CD4-positive, alpha-beta T cell treated with Interleukin-17A for 1 hour (primary cell): Measurements from ENCODE around the gene MOB3C.
"Not testable (repeated sequence)": the region's sequence is repeated elsewhere in the genome, so short reads cannot be mapped to it uniquely, and the experiment has no call there.

ENCODE experiments used
- DNase-seq: peaks from one replicate; pipeline ENCODE4 v3.0.0-alpha.2; 2020

Gene MOB3C

DNA sequence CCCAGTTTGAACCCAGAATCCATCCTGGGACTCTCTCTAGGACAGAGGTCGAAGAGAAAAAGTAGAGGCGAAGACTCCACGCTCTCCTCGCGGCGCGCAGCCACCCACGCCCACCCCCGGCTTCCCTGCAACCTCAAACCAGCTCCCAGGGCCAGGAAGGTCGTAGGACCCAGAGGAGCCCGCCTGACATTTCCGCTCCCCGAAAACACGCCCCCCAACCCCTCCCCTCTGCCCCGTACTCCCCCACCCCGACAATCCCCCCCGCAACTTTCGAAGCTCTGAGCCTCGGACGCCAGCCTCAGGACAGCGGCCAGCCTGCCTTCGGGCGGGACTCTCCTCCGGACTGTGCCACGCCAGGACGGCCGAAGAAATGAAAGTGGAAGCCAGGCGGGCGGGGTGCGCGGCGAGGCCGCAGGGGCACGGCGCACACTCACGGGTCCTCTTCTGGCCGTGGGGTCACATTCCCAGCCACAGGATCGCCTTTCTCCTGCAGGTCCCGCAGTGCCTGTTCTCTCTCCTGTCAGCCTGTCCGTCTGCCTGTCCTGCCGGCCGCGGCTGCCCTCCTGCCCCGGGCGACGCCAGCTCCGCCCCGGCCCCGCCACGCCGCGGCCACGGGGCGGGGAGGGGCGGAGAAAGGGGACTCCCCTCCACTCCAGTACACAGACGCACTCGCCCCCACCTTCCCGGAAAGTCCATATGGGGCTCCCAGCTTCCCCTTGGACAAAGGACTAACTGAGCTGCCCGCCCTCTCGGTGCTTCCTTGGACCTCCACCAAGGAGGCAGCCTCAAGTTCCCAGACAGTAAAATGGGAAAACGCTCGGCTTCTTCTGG, at the start of gene MOB3C:
Gene MOB3C (minus strand): TSS at position 535 of the 831 bp plus-strand sequence. CDS start 3,490 bp downstream, outside the sequence.
- peak; percentile 73 for DNase-seq

DNA sequence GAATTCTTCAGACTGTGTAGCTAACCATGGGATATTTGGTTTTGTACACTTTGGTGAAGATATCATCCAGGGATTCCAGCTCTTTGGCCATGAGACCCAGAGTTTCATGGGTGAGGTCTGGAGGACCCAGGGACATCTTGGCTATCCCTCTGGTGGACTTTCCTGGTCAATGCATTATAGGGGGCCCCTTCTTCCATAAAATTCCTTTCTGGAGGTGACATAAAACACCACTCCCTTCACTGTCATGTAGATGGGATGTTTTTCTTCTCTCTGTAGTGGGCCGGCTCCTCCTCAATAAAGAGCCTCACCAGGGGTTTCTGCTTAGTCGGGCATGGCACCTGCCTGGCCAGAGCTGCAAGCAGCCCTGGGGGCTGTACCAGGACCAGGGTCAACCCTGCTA, 49.4 kb upstream of the MOB3C start:
- DNase-seq = no peak

DNA sequence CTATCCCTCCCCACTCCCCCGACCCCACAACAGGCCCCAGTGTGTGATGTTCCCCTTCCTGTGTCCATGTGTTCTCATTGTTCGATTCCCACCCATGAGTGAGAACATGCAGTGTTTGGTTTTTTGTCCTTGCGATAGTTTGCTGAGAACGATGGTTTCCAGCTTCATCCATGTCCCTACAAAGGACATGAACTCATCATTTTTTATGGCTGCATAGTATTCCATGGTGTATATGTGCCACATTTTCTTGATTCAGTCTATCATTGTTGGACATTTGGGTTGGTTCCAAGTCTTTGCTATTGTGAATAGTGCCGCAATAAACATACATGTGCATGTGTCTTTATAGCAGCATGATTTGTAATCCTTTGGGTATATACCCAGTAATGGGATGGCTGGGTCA, 46.3 kb upstream of the MOB3C start:
- DNase-seq = not testable (repeated sequence)

DNA sequence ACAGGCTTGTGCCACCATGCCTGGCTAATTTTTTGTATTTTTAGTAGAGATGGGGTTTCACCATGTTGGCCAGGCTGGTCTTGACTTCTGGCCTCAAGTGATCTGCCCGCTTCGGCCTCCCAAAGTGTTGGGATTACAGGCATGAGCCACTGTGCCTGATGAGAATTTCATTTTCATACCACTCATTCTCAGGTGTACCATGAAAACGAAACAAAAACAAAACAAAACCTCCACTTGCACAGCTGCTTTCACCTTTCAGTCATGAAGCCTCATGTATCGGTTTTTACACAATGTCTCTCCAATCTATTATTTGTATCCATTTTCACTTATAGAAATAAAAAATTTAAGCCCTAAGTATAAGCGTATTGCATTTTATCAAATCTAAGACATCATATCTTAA, 43.5 kb upstream of the MOB3C start:
- DNase-seq = not testable (repeated sequence)

DNA sequence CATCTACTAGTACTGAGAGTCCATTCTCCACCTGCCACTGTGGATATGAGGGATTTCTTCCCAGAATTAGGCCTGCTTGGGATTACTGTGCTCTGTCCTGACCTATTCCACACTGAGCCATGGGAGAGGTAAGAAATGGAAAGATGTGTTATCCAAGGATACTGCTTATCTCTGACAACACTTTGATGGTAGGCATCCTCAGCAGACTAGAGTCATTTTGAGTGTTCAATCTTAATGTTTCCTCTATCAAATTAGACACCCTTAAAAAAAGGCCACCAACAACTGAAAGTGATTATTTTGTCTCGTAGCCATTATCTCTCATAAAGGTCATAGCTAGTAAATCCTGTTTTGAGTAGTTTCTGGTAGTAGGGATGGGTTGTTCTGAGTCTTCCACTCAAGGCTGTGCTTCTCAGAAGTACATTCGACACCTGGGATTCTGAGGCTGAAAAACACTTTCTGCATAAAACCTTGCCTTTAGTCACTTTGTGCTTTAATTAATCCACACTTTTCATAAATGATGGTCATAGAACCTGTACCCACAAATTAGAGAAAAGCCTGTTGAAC, 42.8 kb upstream of the MOB3C start:
- DNase-seq = no peak

DNA sequence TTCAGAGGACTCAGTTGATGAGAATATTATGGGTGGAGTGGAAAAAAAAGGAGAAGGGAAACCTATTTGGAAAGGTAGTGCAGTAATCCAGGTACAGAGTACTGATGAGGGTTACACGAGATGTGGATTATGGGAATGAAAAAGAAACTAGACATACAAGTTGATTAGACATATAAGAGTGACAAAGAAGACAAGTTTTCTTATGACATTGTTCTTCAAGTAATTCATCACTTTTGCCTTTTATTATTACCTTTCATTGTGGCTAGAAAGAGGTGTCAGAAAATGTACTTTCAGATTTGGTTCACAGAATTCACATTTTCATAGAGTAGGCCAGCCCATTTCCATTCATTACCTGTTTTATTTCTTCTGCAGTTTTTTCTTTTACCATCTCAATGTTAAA, 41.2 kb upstream of the MOB3C start:
- no peak for DNase-seq

DNA sequence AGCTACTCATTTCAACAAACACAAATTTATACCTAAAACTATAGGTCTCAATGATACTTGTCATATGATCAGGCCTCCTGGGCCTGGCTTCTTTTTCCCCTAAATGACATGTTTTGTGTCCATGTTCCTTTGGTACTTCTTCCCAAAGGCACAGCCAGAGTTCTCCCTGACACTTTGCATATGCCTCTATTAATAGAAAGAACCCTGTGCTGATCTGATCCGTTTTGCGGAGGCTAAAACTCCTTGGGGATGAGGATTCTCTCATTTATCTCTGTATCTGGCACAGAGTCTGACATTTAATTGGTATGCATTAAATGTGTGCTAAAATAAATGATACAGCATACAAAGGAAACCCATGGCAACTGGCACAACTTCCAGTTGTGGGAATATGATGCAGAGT, 40.0 kb upstream of the MOB3C start:
- DNase-seq = no peak

DNA sequence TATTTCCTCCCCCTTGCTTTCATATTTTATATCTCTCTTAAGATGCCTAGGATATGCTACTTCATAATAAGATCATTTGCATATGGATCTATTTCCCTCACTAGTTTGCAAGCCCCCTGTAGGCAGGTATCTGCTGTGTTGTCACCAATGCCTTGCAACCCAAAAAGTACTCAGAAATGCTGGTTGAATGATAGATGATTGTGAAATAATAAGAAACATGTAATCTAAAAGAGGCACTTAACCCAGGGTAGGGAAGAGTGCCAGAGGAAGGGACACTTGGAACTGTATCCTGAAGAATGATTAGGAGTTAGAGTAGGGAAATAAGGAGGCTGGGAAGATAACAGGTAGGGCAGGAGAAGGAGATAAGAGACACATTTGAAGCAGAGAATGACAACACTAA, 39.2 kb upstream of the MOB3C start:
- DNase-seq = no peak

DNA sequence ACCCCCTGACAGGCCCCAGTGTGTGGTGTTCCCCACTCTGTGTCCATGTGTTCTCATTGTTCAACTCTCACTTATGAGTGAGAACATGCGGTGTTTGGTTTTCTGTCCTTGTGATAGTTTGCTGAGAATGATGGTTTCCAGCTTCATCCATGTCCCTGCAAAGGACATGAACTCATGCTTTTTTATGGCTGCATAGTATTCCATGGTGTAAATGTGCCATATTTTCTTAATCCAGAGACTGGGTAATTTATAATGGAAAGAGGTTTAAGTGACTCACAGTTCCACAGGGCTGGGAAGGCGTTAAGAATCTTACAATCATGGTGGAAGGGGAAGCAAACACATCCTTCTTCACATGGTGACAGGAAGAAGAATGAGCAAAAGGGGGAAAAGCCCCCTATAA, 38.1 kb upstream of the MOB3C start:
- not testable (repeated sequence) for DNase-seq

DNA sequence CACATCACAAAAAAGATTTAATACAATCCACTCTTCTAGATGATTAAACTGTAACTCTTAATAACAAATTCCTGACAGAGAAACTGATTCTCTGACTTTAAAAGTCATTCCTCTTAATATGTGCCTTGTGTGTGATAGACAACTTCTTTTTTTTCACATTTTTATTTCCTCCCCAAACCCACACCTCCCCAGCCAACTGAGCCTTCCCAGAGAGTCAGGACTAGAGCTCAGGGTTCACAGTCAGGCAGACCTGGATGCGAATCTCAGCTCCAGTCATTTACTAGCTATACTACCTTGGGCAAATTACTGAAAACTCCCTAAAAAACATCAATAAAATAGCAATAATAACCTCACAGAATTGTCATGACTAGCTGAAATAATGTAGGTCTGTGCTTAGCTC, 37.4 kb upstream of the MOB3C start:
- no peak for DNase-seq

DNA sequence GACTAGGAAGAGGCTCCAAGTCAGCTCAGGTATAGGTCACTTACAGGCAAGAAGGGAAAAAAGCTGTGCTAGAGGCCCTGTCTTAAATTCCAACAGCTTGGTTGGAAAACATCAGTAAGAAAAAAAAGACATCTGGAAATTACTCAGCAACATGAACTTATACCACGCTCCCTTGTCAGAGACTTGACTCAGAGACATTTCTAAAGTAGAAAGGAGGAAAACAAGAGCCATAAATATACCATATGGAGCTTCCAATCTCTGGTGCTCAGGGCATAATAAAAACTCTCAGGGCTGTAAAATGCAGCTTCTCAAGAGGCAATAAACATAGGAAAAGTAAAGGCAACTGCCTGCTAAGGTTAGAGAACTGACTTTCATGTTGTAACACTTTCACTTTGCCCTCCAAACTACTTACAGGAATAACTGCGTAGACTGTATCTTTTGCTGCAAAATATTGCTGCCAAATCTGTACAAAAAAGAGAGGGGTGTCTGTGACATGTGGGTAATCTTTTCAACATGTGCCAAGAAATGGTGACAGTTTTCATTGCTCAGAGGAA, 36.9 kb upstream of the MOB3C start:
- no peak for DNase-seq

DNA sequence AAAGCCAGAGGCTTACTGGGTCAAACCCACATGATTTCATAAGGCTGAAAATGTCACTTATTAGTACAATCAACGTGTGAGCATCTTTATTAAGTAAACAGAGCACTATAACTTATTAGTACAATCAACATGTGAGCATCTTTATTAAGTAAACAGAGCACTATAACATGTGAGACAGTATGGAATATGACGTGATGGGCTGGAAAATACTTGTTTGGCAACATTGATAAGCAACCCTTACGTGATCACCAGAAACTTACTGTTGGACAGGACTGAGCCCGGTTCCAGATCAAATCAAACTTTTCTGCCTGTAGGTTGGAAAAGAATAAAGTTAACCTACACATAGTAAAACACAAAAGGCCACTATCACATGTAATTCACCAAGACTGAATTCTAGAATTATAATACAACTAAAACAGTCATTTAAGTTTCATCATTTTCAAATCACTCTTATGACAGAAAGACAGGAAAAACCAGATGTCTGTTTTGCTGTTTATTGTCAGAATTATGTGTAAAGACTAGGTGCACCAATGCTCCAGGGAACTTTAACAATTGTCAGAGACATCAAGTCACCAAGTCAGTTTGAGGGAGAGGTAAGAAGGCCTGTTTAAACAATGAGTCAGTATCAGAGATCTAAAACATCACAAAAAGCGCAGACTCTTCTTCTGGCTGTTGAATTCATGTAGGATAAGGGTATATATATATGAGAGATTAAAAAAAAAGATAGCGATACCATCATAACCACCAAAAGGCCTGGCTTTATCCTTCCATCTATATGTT, 35.9 kb upstream of the MOB3C start:
- DNase-seq = no peak

DNA sequence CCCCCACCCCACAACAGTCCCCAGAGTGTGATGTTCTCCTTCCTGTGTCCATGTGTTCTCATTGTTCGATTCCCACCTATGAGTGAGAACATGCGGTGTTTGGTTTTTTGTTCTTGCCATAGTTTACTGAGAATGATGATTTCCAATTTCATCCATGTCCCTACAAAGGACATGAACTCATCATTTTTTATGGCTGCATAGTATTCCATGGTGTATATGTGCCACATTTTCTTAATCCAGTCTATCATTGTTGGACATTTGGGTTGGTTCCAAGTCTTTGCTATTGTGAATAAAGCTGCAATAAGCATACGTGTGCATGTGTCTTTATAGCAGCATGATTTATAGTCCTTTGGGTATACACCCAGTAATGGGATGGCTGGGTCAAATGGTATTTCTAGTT, 34.5 kb upstream of the MOB3C start:
- not testable (repeated sequence) for DNase-seq

DNA sequence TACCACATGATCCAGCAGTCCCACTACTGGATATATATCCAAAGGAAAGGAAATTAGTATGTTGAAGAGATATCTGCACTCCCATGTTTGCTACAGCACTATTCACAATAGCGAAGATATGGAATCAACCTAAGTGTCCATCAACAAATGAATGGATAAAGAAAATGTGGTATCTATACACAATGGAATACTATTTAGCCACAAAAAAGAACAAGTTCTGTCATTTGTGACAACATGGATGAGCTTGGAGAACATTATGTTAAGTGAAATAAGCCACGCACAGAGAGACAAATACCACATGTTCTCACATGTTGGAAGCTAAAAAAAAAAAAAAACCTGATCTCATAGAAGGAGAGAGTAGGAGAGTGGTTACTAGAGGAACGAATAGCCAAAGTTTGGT, 33.9 kb upstream of the MOB3C start:
- DNase-seq = no peak

DNA sequence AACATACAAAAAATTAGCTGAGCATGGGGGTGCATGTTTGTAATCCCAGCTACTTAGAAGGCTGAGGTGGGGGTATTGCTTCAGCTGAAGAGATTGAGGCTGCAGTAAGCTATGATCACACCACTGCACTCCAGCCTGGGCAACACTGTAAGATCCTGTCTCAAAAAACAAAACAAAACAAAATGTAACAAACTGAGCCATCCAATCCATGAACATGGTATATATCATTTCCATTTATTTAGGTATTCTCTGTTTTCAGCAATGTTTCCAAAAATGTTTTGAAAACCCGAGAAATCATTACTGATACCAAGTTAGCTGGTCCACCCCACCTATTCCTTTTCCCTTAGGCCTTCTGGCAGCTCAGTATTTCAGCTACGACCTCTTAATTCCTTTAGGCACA, 33.2 kb upstream of the MOB3C start:
- DNase-seq = no peak

DNA sequence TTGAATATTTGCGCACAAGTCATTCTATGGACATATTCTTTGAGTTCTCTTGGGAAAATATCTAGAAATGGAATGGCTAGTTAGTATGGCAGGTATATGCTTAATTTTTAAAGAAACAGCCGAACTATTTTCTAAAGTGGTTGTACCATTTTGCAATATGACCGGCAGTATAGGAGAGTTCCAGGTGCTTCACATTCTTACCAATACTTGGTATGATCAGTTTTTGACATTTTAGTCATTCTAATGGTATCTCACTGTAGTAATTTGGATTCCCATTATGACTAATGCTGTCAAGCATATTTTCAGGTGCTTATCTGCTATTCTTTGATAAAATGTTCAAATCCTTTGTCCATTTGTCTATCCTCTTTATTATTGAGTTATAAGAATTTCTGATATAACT, 31.0 kb upstream of the MOB3C start:
- no peak for DNase-seq

DNA sequence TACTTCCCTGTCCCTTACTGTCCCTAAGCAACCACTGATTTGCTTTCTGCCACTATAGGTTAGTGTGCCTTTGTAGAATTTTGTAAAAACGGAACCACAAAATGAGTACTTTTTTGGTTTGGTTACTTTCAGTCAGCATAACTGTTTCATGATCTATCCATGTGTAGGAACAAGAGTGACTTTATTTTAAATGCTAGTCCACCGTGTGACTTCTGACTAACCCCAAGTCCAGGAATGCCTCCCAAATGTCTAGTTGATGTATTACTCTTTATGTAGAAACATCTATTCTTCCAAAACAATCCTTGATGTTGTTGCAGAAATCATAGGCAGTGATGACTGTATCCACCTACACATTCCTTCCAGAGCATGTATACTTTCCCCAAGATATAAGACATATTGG, 30.2 kb upstream of the MOB3C start:
- DNase-seq = no peak

DNA sequence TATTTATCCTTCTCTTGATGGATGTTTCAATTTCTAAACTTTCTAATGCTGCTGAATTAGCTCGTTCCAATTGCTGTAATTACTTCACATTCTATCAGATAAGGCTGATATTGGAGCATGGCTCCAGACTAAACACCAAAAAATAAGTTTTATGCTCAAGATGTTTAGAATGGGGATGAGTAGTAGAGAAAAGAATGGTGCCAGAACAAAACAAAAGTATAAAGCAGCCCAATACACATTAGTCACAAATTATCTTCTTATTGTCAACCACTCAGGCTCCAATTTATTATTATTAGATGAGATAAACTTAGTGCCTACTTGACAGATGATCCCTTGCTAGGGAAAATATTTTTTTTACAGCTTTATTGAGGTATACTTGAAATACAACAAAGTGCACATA, 29.7 kb upstream of the MOB3C start:
- no peak for DNase-seq

DNA sequence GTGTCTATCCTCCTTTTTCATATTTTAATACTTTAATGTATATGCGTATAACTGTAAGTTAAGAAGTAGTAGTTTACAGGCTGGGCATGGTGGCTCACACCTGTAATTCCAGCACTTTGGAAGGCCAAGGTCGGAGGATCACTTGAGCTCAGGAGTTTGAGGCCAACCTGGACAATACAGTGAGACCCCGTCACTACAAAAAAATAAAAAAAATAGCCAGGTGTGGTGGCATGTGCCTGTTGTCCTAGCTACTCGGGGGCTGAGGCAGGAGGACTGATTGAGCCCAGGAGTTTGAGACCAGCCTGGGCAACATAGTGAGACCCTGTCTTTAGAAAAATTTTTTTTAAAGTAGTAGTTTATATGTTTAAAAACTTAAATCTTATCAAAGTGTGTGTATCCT, 29.2 kb upstream of the MOB3C start:
- no peak for DNase-seq

DNA sequence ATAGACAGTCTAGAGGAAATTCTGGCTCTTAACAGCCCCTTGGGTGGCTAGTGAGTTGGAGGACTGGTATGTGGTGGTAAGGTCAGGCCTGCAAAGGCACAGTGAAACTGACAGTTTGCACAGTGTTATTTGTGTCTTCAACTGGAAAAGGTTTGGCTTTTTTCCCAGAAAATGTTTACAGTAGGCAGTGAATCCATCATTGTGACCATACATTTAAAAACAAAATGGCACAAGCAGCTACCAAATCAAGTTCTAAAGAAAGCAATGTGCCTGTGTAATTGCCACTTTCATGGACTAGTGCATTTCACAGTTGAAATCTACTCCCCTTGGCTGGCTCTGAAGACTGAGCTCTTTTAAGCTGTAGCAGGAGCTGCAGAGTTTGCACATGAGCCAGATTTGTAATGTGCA, 26.8 kb upstream of the MOB3C start:
- no peak for DNase-seq

DNA sequence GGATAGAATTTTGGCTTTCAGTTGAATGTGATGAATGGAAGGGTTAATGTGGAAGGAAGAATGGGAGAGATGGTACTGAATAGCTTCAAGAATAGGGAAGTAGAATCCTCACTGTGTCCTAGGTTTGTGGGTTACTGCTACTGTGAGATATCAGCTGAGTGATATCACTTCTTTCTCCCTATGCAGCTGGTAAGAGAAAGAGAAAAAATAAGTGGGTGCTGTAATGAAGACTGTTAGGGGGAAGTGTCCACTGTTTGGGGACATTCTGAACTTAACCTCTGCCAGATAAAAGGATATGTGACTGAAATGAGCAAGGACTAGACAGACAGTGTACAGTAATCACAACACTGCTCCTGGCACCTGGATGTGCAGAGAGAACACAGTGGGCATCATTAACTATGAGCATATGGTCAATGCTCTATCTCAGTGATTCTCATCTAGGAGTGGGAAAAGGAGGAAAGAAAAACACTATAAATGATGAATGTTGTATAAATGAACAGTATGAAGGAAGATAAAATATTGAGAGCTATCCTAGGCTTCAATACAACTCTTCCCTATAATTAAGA, 25.6 kb upstream of the MOB3C start:
- no peak for DNase-seq

DNA sequence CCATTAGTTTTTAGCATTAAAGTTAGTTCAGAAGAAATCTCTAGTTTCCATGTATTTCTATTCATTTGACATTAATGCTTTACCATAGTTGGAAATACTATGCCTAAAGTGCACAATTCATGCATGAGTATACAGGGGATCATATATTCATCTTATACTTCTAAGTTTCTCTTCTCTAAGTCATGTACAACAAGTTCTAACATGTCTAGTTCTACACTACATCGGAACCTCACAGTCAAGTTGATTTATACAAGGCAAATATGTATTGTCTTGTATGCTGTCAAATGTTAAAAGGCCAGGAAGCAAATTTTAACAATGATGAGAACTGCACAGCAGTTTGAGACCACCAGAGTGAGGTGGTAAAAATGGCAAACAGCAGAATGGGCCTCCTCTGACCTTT, 22.9 kb upstream of the MOB3C start:
- DNase-seq = no peak

DNA sequence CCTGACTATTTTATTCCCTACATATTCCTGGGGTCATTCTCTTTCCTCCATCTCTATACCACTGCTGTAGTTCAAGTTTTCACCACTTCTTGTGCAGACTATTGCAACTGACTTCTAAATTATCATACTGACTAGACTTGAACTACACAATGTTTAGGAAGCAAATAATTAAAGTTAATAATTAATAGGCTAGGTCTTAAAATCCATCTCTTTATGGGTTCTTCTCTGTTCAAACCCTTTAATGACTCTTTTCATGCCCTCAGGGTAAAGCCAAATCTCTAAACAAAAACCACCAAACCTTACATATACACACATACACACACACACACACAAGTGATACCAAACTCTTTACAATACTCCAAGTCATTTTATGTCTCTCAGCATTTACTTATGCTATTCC, 22.3 kb upstream of the MOB3C start:
- no peak for DNase-seq
